T-cell (primary cell): Measurements from ENCODE around the gene CTNNA1. TPM values are rescaled to one million over a fixed set of nuclear protein-coding genes. Genes with fewer than 3 reads are reported as not detected.
"Not testable (repeated sequence)": the region's sequence is repeated elsewhere in the genome, so short reads cannot be mapped to it uniquely, and the experiment has no call there.

Experiments used
- ATAC-seq, 4 experiments: fragments of 200-7000 bp in 3 of 4; fragments of 150-1000 bp in 1 of 4; cut with Tn5 transposase; replicated peaks in 1 of 4; 1 replicate in 3 of 4; 2 replicates in 1 of 4; pipeline ENCODE4 v1.10.0; 2021; ENCODE audit warnings: moderate library complexity in 3 of 4, mild to moderate bottlenecking in 2 of 4, moderate number of reproducible peaks in 1 of 4
- CTCF ChIA-PET, 2 donors: fragments of 300-600 bp; sonication (Branson Sonifier 250); formaldehyde crosslinking; loops; one replicate each; lab custom pipeline; 2022; ENCODE audit warnings: antibody characterized with exemption in 2 of 2; lab: Charles Lee
- POLR2A ChIA-PET, 2 donors: fragments of 300-600 bp; sonication (Branson Sonifier 250); formaldehyde crosslinking; loops; one replicate each; lab custom pipeline; 2022; ENCODE audit warnings: antibody characterized with exemption in 2 of 2; lab: Charles Lee
- DNase-seq, 35 experiments: peaks; one replicate each; pipeline versions ENCODE4 v3.0.0 to v3.0.0-alpha.2; 2013 to 2023
- H3K27ac ChIP-seq: one replicate; pipeline ENCODE4 v1.5.1; 2013; ENCODE audit warnings: low read length
- H3K27me3 ChIP-seq, 2 experiments: replicated peaks in 1 of 2; 1 replicate in 1 of 2; 2 replicates in 1 of 2; pipeline versions ENCODE4 v1.6.1 to v1.7.0; 2013; ENCODE audit warnings: low read length in 1 of 2, mixed read lengths in 1 of 2; ENCODE audit not compliant: control insufficient read depth in 2 of 2, insufficient read depth in 2 of 2; ENCODE audit errors: extremely low read depth in 1 of 2
- H3K36me3 ChIP-seq, 2 donors: 1 replicate in 1 of 2; 2 replicates in 1 of 2; pipeline versions ENCODE4 v1.6.1 to v1.7.0; 2013; ENCODE audit warnings: low read length in 1 of 2; ENCODE audit not compliant: control insufficient read depth in 2 of 2, insufficient read depth in 1 of 2; ENCODE audit errors: extremely low read depth in 1 of 2
- H3K4me1 ChIP-seq, 2 experiments: 1 replicate in 1 of 2; 2 replicates in 1 of 2; pipeline versions ENCODE4 v1.6.1 to v1.7.0; 2013; ENCODE audit warnings: low read length in 2 of 2, mixed read lengths in 1 of 2; ENCODE audit not compliant: insufficient read depth in 2 of 2, control insufficient read depth in 1 of 2; ENCODE audit errors: extremely low read depth in 1 of 2
- H3K4me3 ChIP-seq, 2 donors: 1 replicate in 1 of 2; 2 replicates in 1 of 2; pipeline versions ENCODE4 v1.5.1 to v1.7.0; 2013; ENCODE audit warnings: mild to moderate bottlenecking in 2 of 2, low read length in 1 of 2, moderate library complexity in 1 of 2; ENCODE audit not compliant: control insufficient read depth in 1 of 2; ENCODE audit errors: extremely low read depth in 1 of 2
- H3K9me3 ChIP-seq: 2 replicates; pipeline ENCODE4 v1.7.0; 2013
- H3K27ac Mint-ChIP-seq, 2 donors: one replicate each; pipeline ENCODE4 v1.8.0; 2020 to 2021; ENCODE audit warnings: mild to moderate bottlenecking in 2 of 2, mixed read lengths in 2 of 2
- H3K27me3 Mint-ChIP-seq, 2 donors: one replicate each; pipeline ENCODE4 v1.8.0; 2021 to 2022; ENCODE audit warnings: mixed read lengths in 2 of 2
- H3K36me3 Mint-ChIP-seq: one replicate; pipeline ENCODE4 v1.8.0; 2021; ENCODE audit warnings: mixed read lengths
- H3K4me1 Mint-ChIP-seq, 3 donors: one replicate each; pipeline ENCODE4 v1.8.0; 2020 to 2022; ENCODE audit warnings: mixed read lengths in 3 of 3, mild to moderate bottlenecking in 1 of 3
- H3K4me3 Mint-ChIP-seq, 3 donors: one replicate each; pipeline ENCODE4 v1.8.0; 2020 to 2022; ENCODE audit warnings: mild to moderate bottlenecking in 3 of 3, mixed read lengths in 3 of 3, moderate library complexity in 3 of 3
- H3K9me3 Mint-ChIP-seq, 3 donors: one replicate each; pipeline ENCODE4 v1.8.0; 2020 to 2022; ENCODE audit warnings: mixed read lengths in 3 of 3
- WGBS: methylation state at CpG from one replicate; pipeline ENCODE4 v1.1.5; 2013; ENCODE audit warnings: missing lambda C conversion rate; ENCODE audit not compliant: insufficient coverage; 5-methylcytosine and 5-hydroxymethylcytosine counted together
- total RNA-seq, 35 experiments: library from RNA in 6 of 35; stranded (reverse) in 6 of 35; fragments of 120-200 nt in 1 of 35; gene quantifications; one replicate each; pipeline versions ENCODE4 v1.2.1 to v1.2.4 and lab custom pipeline; 2013 to 2026

Gene CTNNA1
- total RNA-seq, 5 donors from 2014 or later (not counting 1 experiment from before 2014, with no cell fraction given): 13.5 to 33.3 (median 18.5) TPM

DNA sequence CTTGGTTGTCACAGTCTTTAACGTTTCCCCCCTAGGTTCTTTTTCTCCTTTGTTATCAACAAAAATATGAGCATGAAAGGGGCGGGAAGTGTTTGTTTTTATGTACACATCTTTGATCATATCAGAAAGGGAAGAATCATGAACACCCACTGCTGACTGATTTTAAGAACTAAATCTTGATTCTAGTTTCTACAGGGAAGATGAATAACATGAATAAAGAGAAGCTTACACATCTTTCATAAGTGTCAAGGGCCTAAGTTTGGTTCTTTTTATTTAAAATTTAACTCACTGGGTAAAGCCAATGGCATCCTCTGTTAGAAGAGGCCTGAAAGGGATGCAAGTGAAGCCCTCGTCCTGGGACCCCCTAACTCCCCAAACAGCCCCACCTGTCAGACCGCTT is 14.8 kb upstream of the CTNNA1 start:
- ChIA-PET POLR2A (no interaction called here), CTCF (no interaction called here)
- Mint-ChIP-seq H3K27me3 (peaks cover 7 to 29% of the 10 kb centered on the region in 2 donors), H3K36me3 (no peaks in the 10 kb centered on the region), H3K4me3 (no peak overlapping the region), H3K4me1 (peaks cover 9 to 10% (median 9%) of the 10 kb centered on the region in 3 donors), H3K9me3 (no peaks in the 10 kb centered on the region), H3K27ac (no peak overlapping the region)
- Histone ChIP-seq H3K36me3 (no peaks in the 10 kb centered on the region), H3K27me3 (peaks cover 0 to 12% of the 10 kb centered on the region in 2 experiments), H3K9me3 (no peaks in the 10 kb centered on the region), H3K4me3 (no peak overlapping the region), H3K4me1 (no peaks in the 10 kb centered on the region), H3K27ac (no peak overlapping the region)
- DNase-seq (no peak), ATAC-seq (no peak)
- no CpG with 5 or more reads among the region's 4 CpGs for WGBS

DNA sequence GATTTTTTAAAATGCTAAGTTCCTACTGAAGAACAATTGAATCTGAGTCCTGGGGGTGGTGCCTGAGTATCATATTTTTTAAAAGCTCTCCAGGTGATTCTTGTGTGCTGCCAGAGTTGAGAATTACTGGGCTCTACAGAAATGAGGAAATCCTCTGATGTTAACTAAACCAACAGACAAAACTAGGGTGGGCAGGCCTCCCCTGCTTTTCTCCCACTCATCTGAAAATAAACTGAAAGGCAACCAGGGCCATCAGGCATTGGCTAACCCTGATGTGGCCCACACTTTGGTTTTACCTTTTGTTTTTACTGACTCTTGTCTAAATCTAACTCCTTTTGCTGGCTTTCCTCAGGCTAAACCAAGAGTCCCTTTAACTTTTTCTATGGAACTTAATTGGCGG is 13.3 kb upstream of the CTNNA1 start:
- Mint-ChIP-seq H3K36me3 (no peaks in the 10 kb centered on the region), H3K27me3 (peaks cover 5 to 33% of the 10 kb centered on the region in 2 donors), H3K27ac (no peak overlapping the region), H3K9me3 (no peaks in the 10 kb centered on the region), H3K4me1 (peaks cover 9 to 10% (median 9%) of the 10 kb centered on the region in 3 donors), H3K4me3 (no peak overlapping the region)
- DNase-seq (no peak), ATAC-seq (no peak)
- CTCF ChIA-PET: no interaction called here
- Histone ChIP-seq H3K27ac (no peak overlapping the region), H3K36me3 (no peaks in the 10 kb centered on the region), H3K4me1 (no peaks in the 10 kb centered on the region), H3K9me3 (no peaks in the 10 kb centered on the region), H3K4me3 (no peak overlapping the region), H3K27me3 (peaks cover 0 to 12% of the 10 kb centered on the region in 2 experiments)
- WGBS: 67% methylated on average over 1 of the region's 1 CpG
- POLR2A ChIA-PET: no interaction called here

- H3K4me3 ChIP-seq: no peak overlapping the region
- no peak overlapping the region for H3K4me3 Mint-ChIP-seq
- no peaks in the 10 kb centered on the region for H3K9me3 ChIP-seq
- H3K27ac Mint-ChIP-seq: no peak overlapping the region
- 94% methylated on average over 4 of the region's 4 CpGs for WGBS
- H3K36me3 Mint-ChIP-seq: no peaks in the 10 kb centered on the region
- ATAC-seq (no peak), DNase-seq (no peak)
- no peak overlapping the region for H3K27ac ChIP-seq
- no peaks in the 10 kb centered on the region for H3K4me1 ChIP-seq
- ChIA-PET POLR2A (no interaction called here), CTCF (no interaction called here)
- peaks cover 3 to 22% of the 10 kb centered on the region in 2 donors for H3K27me3 Mint-ChIP-seq
- H3K27me3 ChIP-seq: peaks cover 0 to 3% of the 10 kb centered on the region in 2 experiments
- H3K36me3 ChIP-seq: no peaks in the 10 kb centered on the region
- H3K9me3 Mint-ChIP-seq: no peaks in the 10 kb centered on the region
- peaks cover 9 to 10% (median 9%) of the 10 kb centered on the region in 3 donors for H3K4me1 Mint-ChIP-seq
These were observed 9.7 kb upstream of the CTNNA1 start for GRCh38 chr5:138743484-138743883.

DNA sequence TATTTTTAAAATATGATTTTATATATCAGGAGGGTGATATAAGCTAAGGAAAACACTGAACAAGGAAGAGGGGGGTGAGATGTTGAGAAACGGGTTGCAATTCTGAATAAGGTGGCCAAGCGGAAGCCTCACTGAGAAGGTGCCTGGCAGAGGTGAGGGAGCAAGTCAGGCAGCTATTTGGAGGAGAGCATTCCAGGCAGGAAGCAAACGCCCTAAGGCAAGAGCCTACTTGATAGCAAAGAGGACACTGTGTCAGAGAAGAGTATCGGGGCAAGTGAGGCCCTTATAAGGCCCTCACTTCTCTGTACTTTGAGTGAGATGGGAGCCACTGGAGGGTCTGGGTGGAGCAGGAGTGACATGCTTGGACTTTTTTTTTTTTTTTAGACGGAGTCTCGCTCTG is 8.0 kb upstream of the CTNNA1 start:
- Histone ChIP-seq H3K27me3 (peaks cover 0 to 3% of the 10 kb centered on the region in 2 experiments), H3K4me3 (no peak overlapping the region), H3K27ac (no peak overlapping the region), H3K36me3 (no peaks in the 10 kb centered on the region), H3K4me1 (no peaks in the 10 kb centered on the region), H3K9me3 (no peaks in the 10 kb centered on the region)
- ATAC-seq (no peak), DNase-seq (no peak)
- WGBS: 87% methylated on average over 5 of the region's 6 CpGs
- H3K27ac Mint-ChIP-seq: no peak overlapping the region
- no peaks in the 10 kb centered on the region for H3K36me3 Mint-ChIP-seq
- CTCF ChIA-PET: no interaction called here
- no peaks in the 10 kb centered on the region for H3K9me3 Mint-ChIP-seq
- H3K27me3 Mint-ChIP-seq: peaks cover 3 to 19% of the 10 kb centered on the region in 2 donors
- POLR2A ChIA-PET: no interaction called here
- no peak overlapping the region for H3K4me3 Mint-ChIP-seq
- H3K4me1 Mint-ChIP-seq: peaks cover 9 to 10% (median 9%) of the 10 kb centered on the region in 3 donors

GRCh38 chr5:138748630-138749081 is 4.6 kb upstream of the CTNNA1 start:
- no peak overlapping the region for H3K27ac Mint-ChIP-seq
- no peak overlapping the region for H3K27ac ChIP-seq
- WGBS: 40% methylated on average over 4 of the region's 6 CpGs
- H3K4me1 Mint-ChIP-seq: peaks cover 6 to 8% (median 8%) of the 10 kb centered on the region in 3 donors
- no peak for ATAC-seq
- no peak for DNase-seq
- peaks cover 0 to 9% of the 10 kb centered on the region in 2 experiments for H3K27me3 ChIP-seq
- POLR2A ChIA-PET: interaction anchor here in 1 of 2 donors (0.6 kb wide), 1 partner anchor 474 kb away, joined by 3 read pairs; no protein-coding TSS in a partner anchor
- no peaks in the 10 kb centered on the region for H3K9me3 ChIP-seq
- H3K36me3 ChIP-seq: no peaks in the 10 kb centered on the region
- peaks cover 0 to 8% of the 10 kb centered on the region in 2 experiments for H3K4me1 ChIP-seq
- no peak overlapping the region for H3K4me3 Mint-ChIP-seq
- CTCF ChIA-PET: no interaction called here
- H3K36me3 Mint-ChIP-seq: no peaks in the 10 kb centered on the region
- H3K4me3 ChIP-seq: no peak overlapping the region
- no peaks in the 10 kb centered on the region for H3K9me3 Mint-ChIP-seq
- H3K27me3 Mint-ChIP-seq: peaks cover 6 to 7% of the 10 kb centered on the region in 2 donors

DNA sequence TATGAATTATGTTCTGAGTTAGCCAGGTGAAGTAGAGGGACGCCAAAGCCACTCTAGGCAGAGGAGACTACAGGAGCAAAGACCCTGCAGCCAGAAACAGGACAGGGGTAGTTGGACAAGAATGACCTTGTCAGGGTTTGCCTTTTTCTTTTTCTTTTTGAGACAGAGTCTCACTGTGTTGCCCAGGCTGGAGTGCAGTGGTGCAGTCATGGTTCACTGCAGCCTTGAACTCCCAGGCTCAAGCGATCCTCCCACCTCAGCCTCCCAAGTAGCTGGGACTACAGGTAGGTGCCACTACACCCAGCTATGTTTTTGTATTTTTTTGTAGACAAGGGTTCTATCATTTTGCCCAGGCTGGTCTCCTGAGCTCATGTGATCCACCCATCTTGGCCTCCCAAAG is 1.9 kb upstream of the CTNNA1 start:
- WGBS: 88% methylated on average over 1 of the region's 2 CpGs
- not testable (repeated sequence) for H3K4me3 Mint-ChIP-seq

More for the DNA sequence above, 1.9 kb upstream of the CTNNA1 start:
- Mint-ChIP-seq H3K4me1 (peaks cover 12 to 25% (median 21%) of the 10 kb centered on the region in 3 donors), H3K27ac (peak overlapping the region in 1 of 2 donors; percentile 13), H3K27me3 (peaks cover 17 to 24% of the 10 kb centered on the region in 2 donors)
- POLR2A ChIA-PET, H3K4me3 ChIP-seq, H3K9me3 Mint-ChIP-seq, H3K36me3 ChIP-seq, ATAC-seq, H3K36me3 Mint-ChIP-seq, CTCF ChIA-PET, DNase-seq, H3K27ac ChIP-seq, H3K9me3 ChIP-seq: not testable (repeated sequence)
- H3K4me1 ChIP-seq: peaks cover 6 to 20% of the 10 kb centered on the region in 2 experiments
- peaks cover 0 to 27% of the 10 kb centered on the region in 2 experiments for H3K27me3 ChIP-seq
